ENCODE measurements around the gene PLA2G4B. TPM values are rescaled to one million over a fixed set of nuclear protein-coding genes. Genes with fewer than 3 reads are reported as not detected.

The PLA2G4B gene
- total RNA-seq, 1 donor from 2014 or later, result 15.6 TPM

Other genes starting within 250 kb of the PLA2G4B start
- gene MGA, start 178.4 kb upstream of the PLA2G4B start, total RNA-seq, result 39.3 and 41.4 TPM in 2 replicates
- gene MAPKBP1, start 64.4 kb upstream of the PLA2G4B start, total RNA-seq, result 44.7 and 45.2 TPM in 2 replicates
- gene JMJD7, start 10.8 kb upstream of the PLA2G4B start, total RNA-seq, result 22.0 and 26.4 TPM in 2 replicates
- 4.7 and 5.0 TPM in 2 replicates for gene SPTBN5, start 55.2 kb downstream of the PLA2G4B start, total RNA-seq
- 35.8 and 36.8 TPM in 2 replicates for gene EHD4, start 133.7 kb downstream of the PLA2G4B start, total RNA-seq
- not detected in 2 replicates for gene PLA2G4E, start 182.2 kb downstream of the PLA2G4B start, total RNA-seq

Measured in T-helper 1 cell treated with Interleukin-12 subunit alpha and Interleukin-12 subunit beta and Interleukin-4 antibody, amounts not matched to agents 30 ng/mL and 1 ng/mL, for 36 hours (primary cell).